SU-DHL-6 (cell line): ENCODE data around the gene ST7L.

Experiments used
- H2AFZ ChIP-seq: fragments of 200-600 bp; sonication (generic); 2 replicates; pipeline ENCODE4 v1.6.1; 2014; ENCODE audit warnings: low read depth, mild to moderate bottlenecking, moderate library complexity, mixed read lengths, antibody characterized with exemption, low read length; ENCODE audit not compliant: severe bottlenecking
- H3F3A ChIP-seq: fragments of 200-600 bp; shearing (Covaris generic); 2 replicates; pipeline ENCODE4 v1.6.0; 2016; ENCODE audit warnings: antibody characterized with exemption, mild to moderate bottlenecking; ENCODE audit not compliant: insufficient read depth
- H3K27ac ChIP-seq: fragments of 200-600 bp; sonication (generic); 2 replicates; pipeline ENCODE4 v1.5.1; 2016; ENCODE audit warnings: low read depth, mild to moderate bottlenecking, low read length, moderate library complexity, mixed read lengths
- H3K27me3 ChIP-seq: fragments of 200-600 bp; sonication (generic), shearing (Covaris generic); 2 replicates; pipeline ENCODE4 v1.6.0; 2014; ENCODE audit warnings: mild to moderate bottlenecking, low read length
- H3K36me3 ChIP-seq: fragments of 200-600 bp; sonication (generic); 2 replicates; pipeline ENCODE4 v1.6.1; 2014; ENCODE audit warnings: mild to moderate bottlenecking, low read length, mixed read lengths
- H3K4me2 ChIP-seq: fragments of 300-600, 200-600 bp; shearing (Covaris generic), sonication (generic); 2 replicates; pipeline ENCODE4 v1.6.0; 2014; ENCODE audit warnings: low read length, low read depth, mild to moderate bottlenecking; ENCODE audit not compliant: poor library complexity, severe bottlenecking
- H3K4me3 ChIP-seq: fragments of 200-600 bp; sonication (generic); 2 replicates; pipeline ENCODE4 v1.5.1; 2014; ENCODE audit warnings: antibody characterized with exemption, low read length, mild to moderate bottlenecking, mixed read lengths; ENCODE audit not compliant: insufficient read depth, poor library complexity, severe bottlenecking
- H3K79me2 ChIP-seq: fragments of 200-600 bp; sonication (generic); 2 replicates; pipeline ENCODE4 v1.6.1; 2014; ENCODE audit warnings: mild to moderate bottlenecking, low read length, moderate library complexity; ENCODE audit not compliant: insufficient read depth
- H3K9ac ChIP-seq: fragments of 200-600 bp; sonication (generic); 2 replicates; pipeline ENCODE4 v1.7.0; 2014; ENCODE audit warnings: mild to moderate bottlenecking, low read length
- H3K9me2 ChIP-seq: fragments of 200-600 bp; sonication (generic); replicated peaks from 2 replicates; pipeline ENCODE4 v1.6.1; 2014; ENCODE audit warnings: low read length; ENCODE audit not compliant: insufficient read depth
- H3K9me3 ChIP-seq: fragments of 200-600 bp; sonication (generic); 2 replicates; pipeline ENCODE4 v1.6.1; 2014; ENCODE audit warnings: low read length, mixed read lengths; ENCODE audit not compliant: insufficient read depth
- H4K20me1 ChIP-seq: fragments of 200-600 bp; sonication (generic); 2 replicates; pipeline ENCODE4 v1.6.1; 2014; ENCODE audit warnings: low read depth, mild to moderate bottlenecking, antibody characterized with exemption, low read length, moderate library complexity, mixed read lengths
- EZH2phosphoT487 ChIP-seq: fragments of 200-600 bp; sonication (generic), shearing (Covaris generic); conservative IDR thresholded peaks from 2 replicates; pipeline ENCODE4 v1.6.1; 2018; ENCODE audit warnings: mild to moderate bottlenecking, antibody characterized with exemption, low read length, moderate library complexity, mixed read lengths
- TF ChIP-seq, protein P1 (sequence below): fragments of 200-600 bp; sonication (generic); IDR thresholded peaks from one replicate; pipeline ENCODE4 v1.5.1; 2017; ENCODE audit warnings: antibody characterized with exemption, mild to moderate bottlenecking, low read length, moderate library complexity; ENCODE audit not compliant: insufficient read depth, poor library complexity, severe bottlenecking

Gene ST7L

DNA sequence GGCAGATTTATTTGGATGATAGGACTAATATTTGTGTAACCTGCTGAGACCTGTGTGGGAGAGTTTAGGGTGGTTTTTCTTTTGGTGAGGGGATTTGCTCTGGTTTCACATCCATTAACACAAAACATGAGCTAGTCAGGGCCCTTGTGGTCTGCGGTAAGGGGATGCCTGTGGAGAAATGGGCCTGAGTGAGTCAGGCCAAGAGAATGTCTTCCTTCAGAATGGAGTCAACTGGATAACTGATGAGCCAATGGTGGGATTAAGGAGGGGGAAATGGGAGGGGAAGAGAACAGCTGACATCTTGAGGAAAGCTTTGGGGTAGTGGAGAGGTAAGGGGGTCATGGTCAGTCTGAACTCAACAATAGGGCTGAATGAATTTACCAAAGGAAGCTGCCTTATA is 96.3 kb downstream of the ST7L start:
- no peaks in the 10 kb centered on the region for H3K9me2 ChIP-seq
- H3K4me2 ChIP-seq = no peak overlapping the region
- no peak overlapping the region for H3K4me3 ChIP-seq
- H3F3A ChIP-seq = no peaks in the 10 kb centered on the region
- no peaks in the 10 kb centered on the region for H3K9me3 ChIP-seq
- no peaks in the 10 kb centered on the region for H3K36me3 ChIP-seq
- no peaks in the 10 kb centered on the region for H3K79me2 ChIP-seq
- no peaks in the 10 kb centered on the region for H3K27me3 ChIP-seq
- no peak overlapping the region for H3K27ac ChIP-seq
- H3K9ac ChIP-seq = no peak overlapping the region
- TF ChIP-seq, protein P1, sequence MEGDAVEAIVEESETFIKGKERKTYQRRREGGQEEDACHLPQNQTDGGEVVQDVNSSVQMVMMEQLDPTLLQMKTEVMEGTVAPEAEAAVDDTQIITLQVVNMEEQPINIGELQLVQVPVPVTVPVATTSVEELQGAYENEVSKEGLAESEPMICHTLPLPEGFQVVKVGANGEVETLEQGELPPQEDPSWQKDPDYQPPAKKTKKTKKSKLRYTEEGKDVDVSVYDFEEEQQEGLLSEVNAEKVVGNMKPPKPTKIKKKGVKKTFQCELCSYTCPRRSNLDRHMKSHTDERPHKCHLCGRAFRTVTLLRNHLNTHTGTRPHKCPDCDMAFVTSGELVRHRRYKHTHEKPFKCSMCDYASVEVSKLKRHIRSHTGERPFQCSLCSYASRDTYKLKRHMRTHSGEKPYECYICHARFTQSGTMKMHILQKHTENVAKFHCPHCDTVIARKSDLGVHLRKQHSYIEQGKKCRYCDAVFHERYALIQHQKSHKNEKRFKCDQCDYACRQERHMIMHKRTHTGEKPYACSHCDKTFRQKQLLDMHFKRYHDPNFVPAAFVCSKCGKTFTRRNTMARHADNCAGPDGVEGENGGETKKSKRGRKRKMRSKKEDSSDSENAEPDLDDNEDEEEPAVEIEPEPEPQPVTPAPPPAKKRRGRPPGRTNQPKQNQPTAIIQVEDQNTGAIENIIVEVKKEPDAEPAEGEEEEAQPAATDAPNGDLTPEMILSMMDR = no peak
- TF ChIP-seq EZH2phosphoT487 = no peak
- H4K20me1 ChIP-seq = no peaks in the 10 kb centered on the region
- H2AFZ ChIP-seq = no peak overlapping the region

DNA sequence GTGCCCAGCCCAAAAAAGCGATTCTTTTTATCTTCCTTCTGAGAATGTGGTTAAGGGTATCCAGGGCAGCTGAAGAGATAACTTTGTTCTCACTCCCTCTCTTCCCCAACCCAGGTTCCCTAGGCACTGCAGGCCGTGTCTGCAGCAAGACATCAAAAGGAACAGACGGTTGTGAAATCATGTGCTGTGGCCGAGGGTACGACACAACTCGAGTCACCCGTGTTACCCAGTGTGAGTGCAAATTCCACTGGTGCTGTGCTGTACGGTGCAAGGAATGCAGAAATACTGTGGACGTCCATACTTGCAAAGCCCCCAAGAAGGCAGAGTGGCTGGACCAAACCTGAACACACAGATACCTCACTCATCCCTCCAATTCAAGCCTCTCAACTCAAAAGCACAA is 98.8 kb downstream of the ST7L start:
- Histone ChIP-seq H3K36me3 (no peaks in the 10 kb centered on the region), H2AFZ (no peak overlapping the region), H3K9ac (no peak overlapping the region), H3K27ac (no peak overlapping the region), H3K9me2 (no peaks in the 10 kb centered on the region), H3F3A (no peaks in the 10 kb centered on the region), H3K79me2 (no peaks in the 10 kb centered on the region), H3K4me3 (no peak overlapping the region), H4K20me1 (no peaks in the 10 kb centered on the region), H3K4me2 (no peak overlapping the region), H3K27me3 (no peaks in the 10 kb centered on the region), H3K9me3 (no peaks in the 10 kb centered on the region)
- TF ChIP-seq, protein P1 = no peak
- no peak for TF ChIP-seq EZH2phosphoT487

DNA sequence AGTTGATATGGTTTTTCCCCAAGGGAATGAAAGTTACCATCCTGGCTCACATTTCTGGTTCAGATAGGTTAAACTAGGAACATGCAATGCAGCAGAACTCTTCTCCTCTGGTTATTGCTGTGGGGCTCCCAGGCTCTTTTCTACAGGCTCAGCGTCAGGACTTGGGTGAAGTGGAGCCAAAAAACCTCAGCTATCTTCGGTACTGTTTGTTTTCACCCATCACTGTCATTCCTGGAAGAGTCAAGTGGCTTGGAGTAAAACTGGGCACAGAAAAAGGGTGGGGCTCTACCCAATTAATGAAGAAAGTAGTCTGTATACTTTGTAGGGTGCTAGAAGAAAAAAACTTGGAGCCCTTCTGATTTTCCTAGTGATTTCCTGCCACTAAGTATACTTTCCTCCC is 100.8 kb downstream of the ST7L start:
- H3F3A ChIP-seq = no peaks in the 10 kb centered on the region
- no peak overlapping the region for H3K4me2 ChIP-seq
- H3K79me2 ChIP-seq = no peaks in the 10 kb centered on the region
- H2AFZ ChIP-seq = no peak overlapping the region
- no peak for TF ChIP-seq EZH2phosphoT487
- TF ChIP-seq, protein P1 = no peak
- H4K20me1 ChIP-seq = no peaks in the 10 kb centered on the region
- no peaks in the 10 kb centered on the region for H3K27me3 ChIP-seq
- H3K9me2 ChIP-seq = no peaks in the 10 kb centered on the region
- H3K9me3 ChIP-seq = no peaks in the 10 kb centered on the region
- H3K9ac ChIP-seq = no peak overlapping the region
- H3K27ac ChIP-seq = no peak overlapping the region
- no peaks in the 10 kb centered on the region for H3K36me3 ChIP-seq
- no peak overlapping the region for H3K4me3 ChIP-seq

DNA sequence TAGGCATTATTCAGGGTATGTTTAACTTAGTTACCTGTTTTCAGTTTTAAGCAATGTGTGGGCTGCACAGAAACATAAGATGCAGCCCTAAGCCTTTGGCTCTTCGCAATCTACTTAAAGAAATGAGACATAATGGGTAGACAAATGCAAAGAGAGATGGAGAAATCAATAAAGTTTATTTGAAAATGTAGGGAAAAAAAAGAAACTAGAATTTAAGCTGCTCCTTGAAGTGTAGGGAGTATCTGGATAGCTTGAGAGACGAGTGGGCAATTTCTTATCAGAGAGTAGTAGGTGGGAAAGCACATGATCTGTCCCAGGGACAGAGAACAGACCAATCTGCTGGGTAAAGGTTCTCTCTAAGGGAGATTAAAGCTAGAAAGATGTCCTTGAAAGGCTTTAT is 101.3 kb downstream of the ST7L start:
- no peak overlapping the region for H3K9ac ChIP-seq
- H2AFZ ChIP-seq = no peak overlapping the region
- H3K4me2 ChIP-seq = no peak overlapping the region
- no peaks in the 10 kb centered on the region for H3K27me3 ChIP-seq
- no peaks in the 10 kb centered on the region for H3K9me2 ChIP-seq
- H3K4me3 ChIP-seq = no peak overlapping the region
- H3K79me2 ChIP-seq = no peaks in the 10 kb centered on the region
- H3F3A ChIP-seq = no peaks in the 10 kb centered on the region
- H3K27ac ChIP-seq = no peak overlapping the region
- H3K36me3 ChIP-seq = no peaks in the 10 kb centered on the region
- no peaks in the 10 kb centered on the region for H3K9me3 ChIP-seq
- no peaks in the 10 kb centered on the region for H4K20me1 ChIP-seq
- TF ChIP-seq EZH2phosphoT487 = no peak
- TF ChIP-seq, protein P1 = no peak
